DMS 273 treated with DMSO at 0.1 percent for 48 hours (cell line): ENCODE results near the gene CSNK2A1.
"Not testable (repeated sequence)": the region's sequence is repeated elsewhere in the genome, so short reads cannot be mapped to it uniquely, and the experiment has no call there.

Source experiments
- DNase-seq: peaks from one replicate; lab custom pipeline; 2025; lab: John Stamatoyannopoulos, UW

Gene CSNK2A1

DNA sequence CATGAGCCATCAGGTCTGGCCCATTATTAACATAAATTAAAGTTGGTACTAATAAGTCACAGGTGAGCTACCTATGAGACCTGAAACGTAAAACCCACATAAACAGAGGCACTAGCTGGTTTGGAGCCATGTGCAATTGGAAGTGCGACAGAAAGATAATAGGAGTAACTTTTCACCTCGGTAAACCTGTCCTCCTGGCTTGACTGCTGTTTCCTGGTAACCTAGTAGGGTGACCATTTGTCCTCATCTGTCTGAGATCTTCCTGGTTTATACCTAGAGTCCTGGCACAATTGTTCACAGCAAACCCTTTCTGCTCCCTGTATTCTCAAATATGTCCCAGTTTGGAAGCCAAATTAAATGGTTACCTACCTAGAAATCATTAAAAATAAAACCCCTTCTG is 88.6 kb downstream of the CSNK2A1 start:
- no peak for DNase-seq

DNA sequence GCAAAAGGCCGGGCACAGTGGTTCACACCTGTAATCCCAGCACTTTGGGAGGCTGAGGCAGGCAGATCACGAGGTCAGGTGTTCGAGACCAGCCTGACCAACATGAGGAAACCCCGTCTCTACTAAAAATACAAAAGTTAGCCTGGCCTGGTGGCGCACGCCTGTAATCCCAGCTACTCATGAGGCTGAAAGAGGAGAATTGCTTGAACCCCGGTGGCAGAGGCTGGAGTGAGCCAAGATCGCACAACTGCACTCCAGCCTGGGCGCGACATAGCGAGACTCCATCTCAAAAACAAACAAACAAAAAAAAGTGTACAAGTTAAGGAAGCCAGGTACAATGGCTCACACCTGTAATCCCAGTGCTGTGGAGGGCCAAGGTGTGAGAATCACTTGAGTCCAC is 91.6 kb downstream of the CSNK2A1 start:
- not testable (repeated sequence) for DNase-seq

- no peak for DNase-seq
Observed at GRCh38 chr20:445514-446336, 97.9 kb downstream of the CSNK2A1 start.

DNA sequence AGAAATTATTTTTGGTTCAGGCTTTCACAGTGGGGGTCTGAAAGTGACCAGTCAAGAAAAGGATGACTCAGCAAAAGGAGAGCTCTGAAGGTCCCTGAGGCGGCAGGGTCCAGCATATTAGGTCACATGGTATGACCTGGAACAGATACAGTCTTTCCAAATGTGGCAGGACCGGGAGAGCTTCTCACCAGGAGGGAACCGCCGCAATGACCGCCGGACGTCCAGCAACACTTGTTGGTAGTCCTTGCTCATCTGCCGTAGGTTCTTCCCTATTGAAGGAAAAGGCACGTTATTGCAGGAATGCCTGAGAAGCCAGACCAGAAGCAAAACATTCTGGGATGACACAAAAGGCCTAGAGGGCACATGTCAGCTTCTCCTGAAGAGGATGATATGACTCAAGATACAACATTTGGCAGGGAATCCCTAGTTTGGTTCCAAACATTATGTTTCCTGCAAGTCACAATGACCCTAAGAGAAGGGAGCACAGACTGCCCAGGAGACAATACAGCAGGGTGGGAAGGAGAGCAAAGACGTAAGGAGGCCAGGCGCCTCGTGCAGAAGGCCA is 98.6 kb downstream of the CSNK2A1 start:
- no peak for DNase-seq

- no peak for DNase-seq
Observed at GRCh38 chr20:444117-444516, 99.5 kb downstream of the CSNK2A1 start.

- DNase-seq, result no peak
Observed at GRCh38 chr20:443223-443775, 100.3 kb downstream of the CSNK2A1 start.

- no peak for DNase-seq
Observed at GRCh38 chr20:440636-441035, 103.0 kb downstream of the CSNK2A1 start.

- DNase-seq, result no peak
Observed at GRCh38 chr20:440148-440547, 103.4 kb downstream of the CSNK2A1 start.

- no peak for DNase-seq
Observed at GRCh38 chr20:438571-439469, 104.8 kb downstream of the CSNK2A1 start.

DNA sequence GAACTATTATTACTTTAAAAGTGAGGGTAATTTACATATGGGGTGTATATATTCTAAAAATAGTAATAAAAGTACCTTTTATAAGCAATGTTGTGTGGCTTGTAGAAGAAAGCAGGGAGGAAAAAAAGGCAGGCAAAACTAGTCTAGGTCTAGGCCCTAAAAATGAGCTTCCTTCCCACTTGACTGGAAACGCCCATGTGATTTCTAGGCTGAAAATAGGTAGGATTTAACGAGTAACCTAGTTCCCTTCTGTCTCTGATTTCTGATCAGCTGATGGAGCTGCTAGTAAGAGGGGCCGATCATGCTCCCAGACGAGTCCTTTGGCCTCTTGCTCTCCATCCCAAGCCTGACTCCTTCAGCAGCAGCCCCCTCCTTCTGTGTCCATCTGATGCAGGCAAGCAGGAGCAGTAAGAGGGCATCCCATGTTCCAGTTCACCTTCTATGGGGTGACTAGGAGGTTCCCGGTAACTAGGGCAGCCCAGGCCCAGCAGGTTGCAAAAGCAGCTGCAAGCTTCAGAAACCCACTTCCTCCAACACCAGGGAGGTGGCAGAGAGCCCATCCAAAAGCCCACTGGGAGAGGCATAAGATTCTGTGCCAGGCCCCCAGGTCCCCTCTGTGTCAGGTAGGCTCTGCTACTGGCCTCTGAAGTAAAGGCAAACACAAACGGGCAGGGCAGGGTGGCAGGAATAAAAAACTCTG is 105.7 kb downstream of the CSNK2A1 start:
- DNase-seq, result no peak

GRCh38 chr20:436476-436875 is 107.1 kb downstream of the CSNK2A1 start:
- no peak for DNase-seq

DNA sequence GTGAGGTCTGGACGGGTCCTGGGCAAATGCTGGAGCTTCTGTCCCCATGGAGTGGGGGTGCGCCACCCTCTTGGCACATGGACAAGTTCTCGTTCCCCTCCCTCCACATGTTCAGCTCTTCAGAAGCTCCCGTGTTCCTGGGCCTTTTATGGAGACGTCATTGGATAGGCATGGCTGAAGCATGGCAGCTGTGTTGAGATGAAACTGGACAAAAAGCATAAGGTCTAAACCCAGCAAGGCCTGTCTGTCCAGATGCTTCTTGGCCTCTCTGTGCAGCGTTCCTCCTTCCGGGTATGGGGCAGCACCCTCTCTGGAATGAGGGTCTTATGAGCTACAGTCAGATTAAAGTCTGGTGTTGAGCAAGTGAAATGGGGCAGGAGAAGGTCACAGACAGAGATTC is 108.0 kb downstream of the CSNK2A1 start:
- DNase-seq, result no peak

DNA sequence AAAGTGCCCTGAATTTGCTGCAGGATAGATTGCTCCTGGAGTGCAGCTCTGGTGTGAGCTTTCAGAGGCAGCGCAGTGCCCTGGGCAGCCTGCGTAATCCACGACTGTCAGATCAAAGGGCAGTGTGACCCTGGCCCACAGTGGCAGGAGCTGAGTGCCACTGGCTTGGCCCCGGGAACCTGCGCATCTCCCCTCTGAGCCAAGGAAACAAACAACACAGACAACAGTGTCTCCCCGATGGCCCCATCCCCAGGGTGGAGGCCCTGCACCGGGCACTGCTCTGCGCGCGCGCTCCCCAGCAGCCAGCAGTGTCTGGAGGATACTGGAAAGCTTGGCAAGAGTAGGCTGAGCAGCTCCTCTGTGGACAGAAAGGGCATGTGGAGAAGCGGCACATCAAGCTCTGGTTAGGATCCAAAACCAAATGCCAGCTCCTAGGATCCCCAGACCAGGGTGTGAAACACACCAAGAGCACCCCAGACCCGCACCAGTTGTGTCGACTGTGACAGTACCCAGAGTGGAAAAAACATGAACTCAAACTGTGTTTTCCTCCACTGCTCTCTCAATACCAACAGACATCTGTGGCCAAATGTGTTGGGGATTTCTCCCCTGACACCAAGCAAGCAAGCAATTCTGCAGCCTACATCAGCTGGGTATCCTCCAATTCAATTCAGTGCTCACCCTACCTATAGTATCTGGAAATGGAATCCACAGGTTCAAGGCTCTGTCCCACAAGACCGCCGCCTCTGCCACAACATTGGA is 108.8 kb downstream of the CSNK2A1 start:
- DNase-seq, result no peak

DNA sequence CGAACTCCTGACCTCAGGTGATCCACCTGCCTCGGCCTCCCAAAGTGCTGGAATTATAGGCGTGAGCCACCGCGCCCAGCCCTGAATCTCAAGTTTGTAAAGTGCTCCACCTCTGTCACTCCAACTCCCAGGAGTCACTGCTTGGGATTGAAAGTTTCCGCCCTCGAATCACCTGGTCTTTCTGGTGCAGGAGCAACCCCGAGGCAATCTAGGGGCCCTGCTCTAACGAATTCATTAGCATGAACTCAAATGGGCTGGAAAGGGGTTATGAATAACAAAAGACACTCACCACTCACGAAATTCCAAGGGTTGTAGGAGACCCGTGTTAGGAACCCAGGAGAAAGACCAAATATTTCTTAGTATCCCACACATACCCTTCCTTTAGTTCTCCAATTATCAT is 109.4 kb downstream of the CSNK2A1 start:
- DNase-seq, result no peak

GRCh38 chr20:433300-433975 is 110.2 kb downstream of the CSNK2A1 start:
- DNase-seq, result no peak

- DNase-seq, result no peak
Observed at GRCh38 chr20:432677-433299, 110.8 kb downstream of the CSNK2A1 start.

GRCh38 chr20:432208-432607 is 111.4 kb downstream of the CSNK2A1 start:
- DNase-seq, result no peak

DNA sequence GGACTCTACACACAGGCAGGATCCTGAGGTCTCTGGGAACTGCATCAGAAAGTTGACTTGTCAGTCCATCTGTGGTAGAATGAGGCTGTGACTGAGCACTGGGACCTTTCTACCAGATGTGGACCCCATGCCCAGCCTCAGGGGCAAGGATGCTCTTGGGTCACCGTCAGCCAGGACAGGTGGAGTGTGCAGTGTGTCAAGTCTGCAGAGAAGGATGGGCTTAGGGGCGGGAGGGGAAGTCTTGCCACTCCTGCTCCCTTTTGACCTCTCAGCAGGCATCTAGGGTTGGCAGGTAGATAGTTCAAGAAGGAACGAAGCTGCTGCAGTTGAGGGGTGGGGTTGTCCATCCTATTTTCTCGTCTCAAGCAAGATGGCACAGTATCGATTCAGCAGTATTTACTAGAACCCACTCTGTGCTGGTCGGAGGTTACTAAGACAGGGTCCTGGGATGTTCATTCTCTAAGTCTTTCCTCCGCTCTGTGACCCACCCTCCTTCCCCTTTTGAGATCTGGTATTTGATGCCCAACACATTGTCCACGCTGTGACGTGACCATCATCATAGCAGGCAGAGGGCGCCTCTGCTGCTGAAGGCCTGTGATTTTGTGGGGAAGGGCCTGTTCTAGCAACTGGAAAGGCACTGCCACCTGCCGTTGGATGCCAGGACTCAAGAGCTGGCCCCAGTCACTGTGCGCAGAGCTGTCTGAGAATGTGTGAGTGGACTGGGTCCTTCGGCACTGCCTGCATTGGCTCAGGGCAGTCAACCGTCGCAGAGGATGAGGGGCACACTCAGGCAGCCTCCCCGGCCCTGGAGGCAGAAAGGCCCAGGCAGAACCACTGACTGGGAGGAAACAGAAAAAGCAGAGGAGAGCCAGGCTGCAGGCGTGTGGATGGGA is 112.3 kb downstream of the CSNK2A1 start:
- peak; percentile 39 for DNase-seq
